ENCODE measurements around the gene TRAM2.

Gene TRAM2

GRCh38 chr6:52544602-52545405, 32.1 kb downstream of the TRAM2 start:
- DNase-seq, result no peak

GRCh38 chr6:52543729-52544601, 32.9 kb downstream of the TRAM2 start:
- no peak for DNase-seq

GRCh38 chr6:52543262-52543661, 33.6 kb downstream of the TRAM2 start:
- DNase-seq, result no peak

GRCh38 chr6:52541135-52541534, 35.7 kb downstream of the TRAM2 start:
- no peak for DNase-seq

GRCh38 chr6:52540286-52540902, 36.5 kb downstream of the TRAM2 start:
- DNase-seq, result no peak

- no peak for DNase-seq
Observed at GRCh38 chr6:52539607-52540006, 37.3 kb downstream of the TRAM2 start.

GRCh38 chr6:52538901-52539354, 37.9 kb downstream of the TRAM2 start:
- no peak for DNase-seq

- no peak for DNase-seq
Observed at GRCh38 chr6:52538252-52538900, 38.5 kb downstream of the TRAM2 start.

GRCh38 chr6:52537001-52537753, 39.7 kb downstream of the TRAM2 start:
- no peak for DNase-seq

GRCh38 chr6:52536424-52536916, 40.4 kb downstream of the TRAM2 start:
- no peak for DNase-seq

- no peak for DNase-seq
Observed at GRCh38 chr6:52535711-52536423, 41.0 kb downstream of the TRAM2 start.

GRCh38 chr6:52534966-52535390, 41.9 kb downstream of the TRAM2 start:
- no peak for DNase-seq

- DNase-seq, result no peak
Observed at GRCh38 chr6:52534363-52534762, 42.5 kb downstream of the TRAM2 start.

- no peak for DNase-seq
Observed at GRCh38 chr6:52533491-52533890, 43.4 kb downstream of the TRAM2 start.

GRCh38 chr6:52532457-52532856, 44.4 kb downstream of the TRAM2 start:
- no peak for DNase-seq

GRCh38 chr6:52531834-52532233, 45.0 kb downstream of the TRAM2 start:
- DNase-seq, result no peak

- no peak for DNase-seq
Observed at GRCh38 chr6:52531396-52531795, 45.5 kb downstream of the TRAM2 start.

- no peak for DNase-seq
Observed at GRCh38 chr6:52530351-52530750, 46.5 kb downstream of the TRAM2 start.

- no peak for DNase-seq
Observed at GRCh38 chr6:52529311-52529710, 47.5 kb downstream of the TRAM2 start.

GRCh38 chr6:52527436-52527835, 49.4 kb downstream of the TRAM2 start:
- DNase-seq, result no peak

GRCh38 chr6:52526634-52527033, 50.2 kb downstream of the TRAM2 start:
- DNase-seq, result no peak

Data from NCI-H524 treated with DMSO at 0.1 percent for 48 hours (cell line).